Neuronal stem cell (in vitro differentiated cells): ENCODE results near the gene DCPS.
"Not testable (repeated sequence)": the region's sequence is repeated elsewhere in the genome, so short reads cannot be mapped to it uniquely, and the experiment has no call there.

ENCODE experiments used
- DNase-seq: peaks from one replicate; pipeline ENCODE4 v3.0.0-alpha.2; 2013; ENCODE audit warnings: low spot score
- H2AFZ ChIP-seq: one replicate; pipeline ENCODE4 v1.6.1; 2013; ENCODE audit warnings: mild to moderate bottlenecking, low read length, inconsistent platforms
- H2AK5ac ChIP-seq: 2 replicates; pipeline ENCODE4 v1.6.1; 2013; ENCODE audit warnings: low read depth, mild to moderate bottlenecking, inconsistent platforms, low read length, moderate library complexity, mixed read lengths
- H2BK120ac ChIP-seq: 2 replicates; pipeline ENCODE4 v1.6.1; 2013; ENCODE audit warnings: low read depth, mild to moderate bottlenecking, inconsistent platforms, low read length, moderate library complexity, mixed read lengths
- H2BK12ac ChIP-seq: one replicate; pipeline ENCODE4 v1.6.1; 2013; ENCODE audit warnings: low read length, inconsistent platforms
- H2BK15ac ChIP-seq: 2 replicates; pipeline ENCODE4 v1.6.1; 2013; ENCODE audit warnings: mild to moderate bottlenecking, low read length, inconsistent platforms, mixed read lengths
- H2BK5ac ChIP-seq: one replicate; pipeline ENCODE4 v1.6.1; 2013; ENCODE audit warnings: inconsistent platforms, mild to moderate bottlenecking, low read length, moderate library complexity
- H3K14ac ChIP-seq: one replicate; pipeline ENCODE4 v1.6.1; 2013; ENCODE audit warnings: low read length, inconsistent platforms
- H3K18ac ChIP-seq: 2 replicates; pipeline ENCODE4 v1.6.1; 2013; ENCODE audit warnings: low read length, inconsistent platforms
- H3K23ac ChIP-seq: 2 replicates; pipeline ENCODE4 v1.6.1; 2013; ENCODE audit warnings: low read depth, mild to moderate bottlenecking, mixed read lengths, low read length, inconsistent platforms; ENCODE audit not compliant: poor library complexity
- H3K27ac ChIP-seq: replicated peaks from 3 replicates; pipeline ENCODE4 v1.5.1; 2013; ENCODE audit warnings: low read length, inconsistent platforms
- H3K27me3 ChIP-seq, 3 experiments: 2 replicates each; pipeline ENCODE4 v1.6.1; 2013; ENCODE audit warnings: low read length in 3 of 3, mild to moderate bottlenecking in 2 of 3, inconsistent platforms in 1 of 3, low read depth in 1 of 3, mixed read lengths in 1 of 3, moderate library complexity in 1 of 3; ENCODE audit not compliant: control insufficient read depth in 3 of 3, insufficient read depth in 3 of 3
- H3K36me3 ChIP-seq, 2 donors: replicated peaks in 1 of 2; 2 replicates each; pipeline ENCODE4 v1.6.1; 2013; ENCODE audit warnings: low read length in 2 of 2; ENCODE audit not compliant: control insufficient read depth in 2 of 2, insufficient read depth in 2 of 2
- H3K4ac ChIP-seq: 2 replicates; pipeline ENCODE4 v1.6.1; 2013; ENCODE audit warnings: inconsistent platforms, mild to moderate bottlenecking, low read length, moderate library complexity
- H3K4me1 ChIP-seq, 2 donors: 1 replicate in 1 of 2; 2 replicates in 1 of 2; pipeline ENCODE4 v1.6.1; 2013; ENCODE audit warnings: low read length in 2 of 2, low read depth in 1 of 2; ENCODE audit not compliant: control insufficient read depth in 2 of 2, insufficient read depth in 1 of 2
- H3K4me2 ChIP-seq: one replicate; pipeline ENCODE4 v1.6.1; 2013; ENCODE audit warnings: mild to moderate bottlenecking, low read length, inconsistent platforms; ENCODE audit not compliant: insufficient read depth, poor library complexity, severe bottlenecking
- H3K4me3 ChIP-seq, 2 donors: 2 replicates each; pipeline ENCODE4 v1.5.1; 2013; ENCODE audit warnings: low read length in 2 of 2, mild to moderate bottlenecking in 2 of 2, inconsistent platforms in 1 of 2, moderate library complexity in 1 of 2
- H3K79me1 ChIP-seq: one replicate; pipeline ENCODE4 v1.6.1; 2013; ENCODE audit warnings: low read depth, mild to moderate bottlenecking, inconsistent platforms, low read length, moderate library complexity
- H3K9ac ChIP-seq: one replicate; pipeline ENCODE4 v1.6.1; 2013; ENCODE audit warnings: mild to moderate bottlenecking, low read depth, low read length, inconsistent platforms; ENCODE audit not compliant: poor library complexity
- H3K9me3 ChIP-seq, 2 donors: replicated peaks in 1 of 2; 2 replicates each; pipeline versions ENCODE3 to v1.6.1; 2013; ENCODE audit warnings: low read length in 2 of 2, mild to moderate bottlenecking in 2 of 2, inconsistent platforms in 1 of 2, low read depth in 1 of 2, mixed read lengths in 1 of 2, moderate library complexity in 1 of 2; ENCODE audit not compliant: control insufficient read depth in 2 of 2, insufficient read depth in 1 of 2
- H4K8ac ChIP-seq: one replicate; pipeline ENCODE4 v1.6.1; 2013; ENCODE audit warnings: low read depth, mild to moderate bottlenecking, inconsistent platforms, low read length, moderate library complexity
- H4K91ac ChIP-seq: one replicate; pipeline ENCODE4 v1.6.1; 2013; ENCODE audit warnings: low read length, low read depth, mild to moderate bottlenecking, inconsistent platforms; ENCODE audit not compliant: poor library complexity
- WGBS, 2 donors: extraction: QIAGEN DNeasy Blood & Tissue Kit; methylation state at CpG; one replicate each; pipeline ENCODE4 v1.1.7; 2013; ENCODE audit warnings: missing lambda C conversion rate in 2 of 2, mixed read lengths in 1 of 2; ENCODE audit not compliant: insufficient read length in 2 of 2, insufficient replicate concordance in 1 of 2; ENCODE audit errors: extremely low coverage in 2 of 2; 5-methylcytosine and 5-hydroxymethylcytosine counted together

DCPS gene

DNA sequence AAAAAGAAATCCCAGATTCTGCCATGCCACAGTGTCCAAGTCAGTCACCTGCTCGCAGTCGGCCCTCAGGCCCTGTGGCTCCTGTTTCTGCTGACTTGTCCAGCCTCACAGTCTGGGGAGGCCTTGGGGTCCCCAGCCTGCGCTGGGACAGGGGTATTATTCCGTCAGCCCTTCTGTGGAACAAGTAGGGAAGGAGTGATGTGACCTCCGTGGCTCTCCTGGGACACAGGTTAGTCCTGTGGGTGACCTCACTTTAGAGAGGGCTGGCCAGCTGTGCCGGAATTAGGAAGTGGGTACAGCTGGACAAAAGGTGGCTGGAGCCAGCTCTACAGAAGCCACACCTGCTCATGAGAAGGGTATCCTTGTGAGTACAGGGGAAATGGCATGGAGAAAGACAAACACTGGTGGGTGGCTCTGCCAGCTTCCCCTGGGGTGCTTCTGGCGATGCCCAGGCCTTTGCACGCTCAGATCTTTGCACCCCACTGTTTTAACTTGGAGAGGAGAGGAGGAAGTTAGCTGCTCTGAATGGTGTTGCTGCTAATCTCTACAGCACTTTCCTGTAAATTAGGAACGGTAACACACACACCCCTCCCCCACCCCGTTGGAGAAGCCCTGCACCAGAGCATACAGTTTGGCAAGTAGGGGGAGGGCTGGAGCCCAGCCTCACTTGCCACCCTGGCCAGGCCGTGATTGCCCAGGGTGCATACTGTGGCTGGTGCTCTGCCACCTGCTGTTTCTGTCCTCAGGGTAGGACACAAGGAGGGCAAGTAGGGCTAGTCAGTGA, 64.7 kb downstream of the DCPS start:
- H3K27me3 ChIP-seq, H3K4ac ChIP-seq, H2BK120ac ChIP-seq, H3K27ac ChIP-seq, H3K9ac ChIP-seq, H2AFZ ChIP-seq, H3K14ac ChIP-seq, H3K4me2 ChIP-seq, H4K91ac ChIP-seq, H2BK15ac ChIP-seq, H3K9me3 ChIP-seq, H4K8ac ChIP-seq, H3K36me3 ChIP-seq, DNase-seq, H2AK5ac ChIP-seq, H2BK5ac ChIP-seq, H3K4me3 ChIP-seq, H3K23ac ChIP-seq, H3K79me1 ChIP-seq, H2BK12ac ChIP-seq: not testable (repeated sequence)
- Histone ChIP-seq H3K4me1 (peaks cover 4 to 15% of the 10 kb centered on the region in 2 donors), H3K18ac (peak overlapping the region; percentile 35)
- WGBS, 2 donors, result no CpG with 5 or more reads among the region's 11 CpGs

DNA sequence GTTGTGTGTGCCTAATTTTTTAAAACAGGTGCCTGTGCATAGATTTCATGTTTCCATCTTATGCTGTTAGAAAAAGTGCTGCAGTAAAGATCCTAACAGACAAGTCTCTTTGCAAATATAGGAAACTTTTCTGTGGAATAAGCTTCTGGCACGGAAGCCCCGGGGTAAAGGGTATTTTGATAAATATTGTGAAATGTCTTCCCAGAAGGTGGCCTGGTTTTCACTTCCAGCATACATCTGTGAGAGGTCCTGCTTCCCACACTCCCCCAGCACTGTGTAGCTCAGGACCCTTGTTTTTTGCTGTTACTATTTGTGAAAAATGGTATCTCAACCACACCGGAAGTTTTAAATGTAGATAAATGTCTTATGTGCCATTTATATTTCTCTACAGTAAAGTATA, 66.2 kb downstream of the DCPS start:
- H4K91ac ChIP-seq, result no peak overlapping the region

DNA sequence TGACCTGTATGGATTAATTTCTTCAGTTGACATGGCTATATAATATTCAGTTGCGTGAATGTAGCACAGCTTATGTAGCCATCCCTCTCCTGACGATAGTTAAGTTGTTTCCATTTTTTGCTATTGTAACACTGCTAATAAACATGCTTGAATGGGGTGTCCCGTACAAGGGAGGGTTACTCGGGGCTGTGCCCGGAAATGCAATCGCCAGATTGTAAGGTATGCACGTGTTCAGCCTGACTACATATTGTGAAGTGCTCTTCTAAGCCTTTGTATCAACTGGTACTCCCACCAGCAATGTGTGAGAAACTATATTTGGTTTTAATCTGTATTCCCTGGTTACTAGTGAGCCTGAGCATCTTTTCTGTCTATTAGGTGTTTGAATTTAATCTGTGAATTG, 67.7 kb downstream of the DCPS start:
- H2BK12ac ChIP-seq, result no peak overlapping the region
- H3K14ac ChIP-seq, result no peak overlapping the region
- no peak overlapping the region for H3K18ac ChIP-seq
- peaks cover 0 to 7% of the 10 kb centered on the region in 2 donors for H3K4me1 ChIP-seq
- H2AK5ac ChIP-seq, result no peak overlapping the region
- H2AFZ ChIP-seq, result no peak overlapping the region
- H3K23ac ChIP-seq, result no peak overlapping the region
- H3K4ac ChIP-seq, result no peak overlapping the region
- H2BK5ac ChIP-seq, result no peak overlapping the region
- no CpG with 5 or more reads among the region's 7 CpGs for WGBS, 2 donors
- H4K91ac ChIP-seq, result no peak overlapping the region
- no peak overlapping the region for H4K8ac ChIP-seq
- no peaks in the 10 kb centered on the region for H3K9me3 ChIP-seq
- H2BK15ac ChIP-seq, result no peak overlapping the region
- H3K79me1 ChIP-seq, result peaks cover 2% of the 10 kb centered on the region
- no peak for DNase-seq
- H3K27ac ChIP-seq, result no peak overlapping the region
- H3K4me3 ChIP-seq, result no peak overlapping the region
- no peaks in the 10 kb centered on the region for H3K27me3 ChIP-seq
- no peak overlapping the region for H2BK120ac ChIP-seq
- no peak overlapping the region for H3K9ac ChIP-seq
- no peak overlapping the region for H3K4me2 ChIP-seq
- no peaks in the 10 kb centered on the region for H3K36me3 ChIP-seq

More for the DNA sequence above, 66.2 kb downstream of the DCPS start:
- no CpG with 5 or more reads among the region's 3 CpGs for WGBS, 2 donors
- H2AK5ac ChIP-seq, result no peak overlapping the region
- no peak overlapping the region for H3K27ac ChIP-seq
- H2BK12ac ChIP-seq, result no peak overlapping the region
- no peak overlapping the region for H3K4me3 ChIP-seq
- H3K4me2 ChIP-seq, result no peak overlapping the region
- peaks cover 2% of the 10 kb centered on the region for H3K79me1 ChIP-seq
- H3K14ac ChIP-seq, result no peak overlapping the region
- no peak overlapping the region for H2AFZ ChIP-seq
- H2BK5ac ChIP-seq, result no peak overlapping the region
- no peak overlapping the region for H4K8ac ChIP-seq
- H3K27me3 ChIP-seq, result no peaks in the 10 kb centered on the region
- no peak overlapping the region for H2BK120ac ChIP-seq
- no peak for DNase-seq
- H3K18ac ChIP-seq, result no peak overlapping the region
- H2BK15ac ChIP-seq, result no peak overlapping the region
- no peak overlapping the region for H3K4ac ChIP-seq
- no peaks in the 10 kb centered on the region for H3K9me3 ChIP-seq
- no peak overlapping the region for H3K23ac ChIP-seq
- no peak overlapping the region for H3K9ac ChIP-seq
- H3K36me3 ChIP-seq, result no peaks in the 10 kb centered on the region
- H3K4me1 ChIP-seq, result peaks cover 0 to 10% of the 10 kb centered on the region in 2 donors

DNA sequence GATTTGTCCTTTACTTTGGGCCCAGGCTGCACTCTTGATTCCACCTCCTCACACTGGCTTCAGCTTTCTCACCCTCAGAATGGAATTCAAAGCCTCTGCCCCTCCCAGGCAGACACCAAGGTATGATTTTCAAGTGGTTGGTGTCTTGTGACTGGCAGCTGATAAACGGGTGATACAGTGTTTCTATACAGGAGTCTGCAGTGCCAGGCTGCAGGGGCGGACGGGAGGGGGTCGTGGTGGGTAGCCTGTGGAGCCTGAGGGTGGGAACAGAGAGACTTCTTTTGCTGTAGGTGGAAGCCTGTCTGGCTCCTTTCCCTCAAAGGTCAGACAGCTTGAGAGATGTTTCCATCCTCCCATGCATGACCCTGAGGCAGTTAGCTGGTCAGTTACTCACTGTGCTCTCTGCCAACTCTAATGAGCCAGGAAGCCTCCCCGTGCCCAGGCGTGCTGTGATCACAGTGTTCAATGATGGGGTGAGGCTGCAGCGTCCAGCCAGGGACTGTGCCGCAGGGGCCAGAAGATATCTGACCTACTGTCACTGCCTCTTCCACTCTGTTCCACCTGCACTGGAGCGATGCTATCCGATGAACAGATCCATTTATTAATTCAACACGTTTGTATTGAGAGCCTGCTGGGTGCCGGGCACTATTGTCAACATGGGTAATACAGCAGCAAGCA, 69.7 kb downstream of the DCPS start:
- not testable (repeated sequence) for H2AK5ac ChIP-seq, H3K4me3 ChIP-seq, DNase-seq, H2BK5ac ChIP-seq, H3K4me2 ChIP-seq, H2BK15ac ChIP-seq, H3K18ac ChIP-seq, H3K36me3 ChIP-seq, H3K27ac ChIP-seq, H3K23ac ChIP-seq, H3K4ac ChIP-seq, H2BK120ac ChIP-seq, H3K14ac ChIP-seq, H3K27me3 ChIP-seq, H3K4me1 ChIP-seq, H2AFZ ChIP-seq, H2BK12ac ChIP-seq, H3K9ac ChIP-seq, H3K79me1 ChIP-seq, H3K9me3 ChIP-seq, H4K91ac ChIP-seq
- H4K8ac ChIP-seq, result peak overlapping the region; percentile 43
- WGBS, 2 donors, result no CpG with 5 or more reads among the region's 12 CpGs
